GM18517 (cell line): ENCODE results near the gene CNTF.

Experiments used
- ATAC-seq: cut with Tn5 transposase; IDR thresholded peaks from one replicate; pipeline ENCODE4 v1.9.1; 2021; ENCODE audit warnings: mild to moderate bottlenecking, moderate library complexity; ENCODE audit not compliant: unreplicated experiment

CNTF gene

GRCh38 chr11:58641803-58642581, 19.5 kb downstream of the CNTF start:
- ATAC-seq: no peak

- no peak for ATAC-seq
These were observed 23.4 kb downstream of the CNTF start for GRCh38 chr11:58645854-58646253.

- peak; percentile 81 for ATAC-seq
These were observed 24.8 kb downstream of the CNTF start for GRCh38 chr11:58647141-58647699.

- ATAC-seq: no peak
These were observed 25.4 kb downstream of the CNTF start for GRCh38 chr11:58647866-58648265.

- no peak for ATAC-seq
These were observed 27.2 kb downstream of the CNTF start for GRCh38 chr11:58649623-58650022.

- no peak for ATAC-seq
These were observed 28.0 kb downstream of the CNTF start for GRCh38 chr11:58650496-58650895.

- no peak for ATAC-seq
These were observed 30.3 kb downstream of the CNTF start for GRCh38 chr11:58652726-58653280.

- ATAC-seq: peak; percentile 87
These were observed 31.8 kb downstream of the CNTF start for GRCh38 chr11:58654079-58654907.

- no peak for ATAC-seq
These were observed 32.4 kb downstream of the CNTF start for GRCh38 chr11:58654908-58655296.

- ATAC-seq: no peak
These were observed 33.9 kb downstream of the CNTF start for GRCh38 chr11:58656348-58656747.

GRCh38 chr11:58658623-58659022, 36.2 kb downstream of the CNTF start:
- no peak for ATAC-seq

- ATAC-seq: no peak
These were observed 36.9 kb downstream of the CNTF start for GRCh38 chr11:58659404-58659803.

GRCh38 chr11:58659910-58660570, 37.6 kb downstream of the CNTF start:
- no peak for ATAC-seq

- ATAC-seq: no peak
These were observed 49.6 kb downstream of the CNTF start for GRCh38 chr11:58671983-58672633.

GRCh38 chr11:58674609-58675008, 52.1 kb downstream of the CNTF start:
- ATAC-seq: no peak
